CD14-positive monocyte (primary cell): ENCODE data around the gene PRPF18. TPM values are rescaled to one million over a fixed set of nuclear protein-coding genes. Genes with fewer than 3 reads are reported as not detected.

ENCODE experiments used
- DNase-seq, 3 donors: peaks; one replicate each; pipeline ENCODE4 v3.0.0-alpha.2; 2011 to 2022
- H2AFZ ChIP-seq: 2 replicates; pipeline ENCODE4 v1.6.0; 2012; ENCODE audit warnings: mild to moderate bottlenecking, low read depth, low read length, inconsistent platforms; ENCODE audit not compliant: insufficient read depth, poor library complexity, severe bottlenecking
- H3K27ac ChIP-seq, 2 donors: 1 replicate in 1 of 2; 2 replicates in 1 of 2; pipeline ENCODE4 v1.5.1; 2012 to 2013; ENCODE audit warnings: low read length in 2 of 2, control low read depth in 1 of 2, inconsistent platforms in 1 of 2, low read depth in 1 of 2, mild to moderate bottlenecking in 1 of 2
- H3K27me3 ChIP-seq, 2 donors: one replicate each; pipeline versions ENCODE4 v1.6.0 to v1.6.1; 2011 to 2013; ENCODE audit warnings: low read length in 2 of 2; ENCODE audit not compliant: control insufficient read depth in 2 of 2, insufficient read depth in 2 of 2
- H3K36me3 ChIP-seq, 2 donors: replicated peaks in 1 of 2; 1 replicate in 1 of 2; 2 replicates in 1 of 2; pipeline versions ENCODE4 v1.5.1 to v1.6.1; 2012 to 2013; ENCODE audit warnings: low read length in 2 of 2, control low read depth in 1 of 2, inconsistent platforms in 1 of 2, mild to moderate bottlenecking in 1 of 2; ENCODE audit not compliant: insufficient read depth in 2 of 2, control insufficient read depth in 1 of 2
- H3K4me1 ChIP-seq, 2 donors: 1 replicate in 1 of 2; 2 replicates in 1 of 2; pipeline versions ENCODE4 v1.5.1 to v1.6.1; 2012 to 2013; ENCODE audit warnings: low read length in 2 of 2, control low read depth in 1 of 2, inconsistent platforms in 1 of 2, mild to moderate bottlenecking in 1 of 2, moderate library complexity in 1 of 2; ENCODE audit not compliant: insufficient read depth in 2 of 2, control insufficient read depth in 1 of 2
- H3K4me2 ChIP-seq: replicated peaks from 2 replicates; pipeline ENCODE3; 2012; ENCODE audit warnings: low read length, moderate library complexity, mild to moderate bottlenecking; ENCODE audit not compliant: poor library complexity, severe bottlenecking; ENCODE audit errors: extremely low read depth
- H3K4me3 ChIP-seq, 3 experiments: fragments of 200-600 bp in 1 of 3; sonication (generic) in 1 of 3; replicated peaks in 1 of 3; 1 replicate in 2 of 3; 2 replicates in 1 of 3; pipeline ENCODE4 v1.5.1; 2011 to 2013; ENCODE audit warnings: low read length in 3 of 3, mild to moderate bottlenecking in 3 of 3, control low read depth in 2 of 3, low read depth in 2 of 3, inconsistent platforms in 1 of 3, moderate library complexity in 1 of 3
- H3K79me2 ChIP-seq: 2 replicates; pipeline ENCODE4 v1.6.0; 2012; ENCODE audit warnings: mild to moderate bottlenecking, control low read depth, inconsistent platforms, low read length, moderate library complexity; ENCODE audit not compliant: insufficient read depth
- H3K9ac ChIP-seq: 2 replicates; pipeline ENCODE4 v1.6.0; 2017; ENCODE audit warnings: low read length, mild to moderate bottlenecking; ENCODE audit not compliant: insufficient read depth, poor library complexity, severe bottlenecking
- H3K9me3 ChIP-seq, 2 donors: replicated peaks in 1 of 2; 1 replicate in 1 of 2; 2 replicates in 1 of 2; pipeline versions ENCODE4 v1.5.1 to v1.6.1; 2012 to 2013; ENCODE audit warnings: low read length in 2 of 2, control low read depth in 1 of 2; ENCODE audit not compliant: control insufficient read depth in 1 of 2, insufficient read depth in 1 of 2
- H4K20me1 ChIP-seq: 2 replicates; pipeline ENCODE4 v1.6.0; 2012; ENCODE audit warnings: mild to moderate bottlenecking, low read length, control low read depth, moderate library complexity; ENCODE audit not compliant: insufficient read depth
- H3K27ac Mint-ChIP-seq, 7 donors: one replicate each; pipeline ENCODE4 v1.8.0; 2020; ENCODE audit warnings: mild to moderate bottlenecking in 7 of 7, mixed read lengths in 7 of 7, moderate library complexity in 6 of 7, inconsistent platforms in 2 of 7
- H3K27me3 Mint-ChIP-seq, 3 donors: one replicate each; pipeline ENCODE4 v1.8.0; 2021 to 2022; ENCODE audit warnings: low read depth in 3 of 3, mild to moderate bottlenecking in 3 of 3, mixed read lengths in 3 of 3, moderate library complexity in 3 of 3, inconsistent platforms in 1 of 3
- H3K36me3 Mint-ChIP-seq, 2 donors: one replicate each; pipeline ENCODE4 v1.8.0; 2020; ENCODE audit warnings: mixed read lengths in 2 of 2, inconsistent platforms in 1 of 2, mild to moderate bottlenecking in 1 of 2
- H3K4me1 Mint-ChIP-seq: one replicate; pipeline ENCODE4 v1.8.0; 2020; ENCODE audit warnings: mild to moderate bottlenecking, mixed read lengths
- H3K4me3 Mint-ChIP-seq, 2 donors: one replicate each; pipeline ENCODE4 v1.8.0; 2020; ENCODE audit warnings: mild to moderate bottlenecking in 2 of 2, mixed read lengths in 2 of 2, moderate library complexity in 1 of 2
- H3K9me3 Mint-ChIP-seq, 7 donors: one replicate each; pipeline ENCODE4 v1.8.0; 2020 to 2022; ENCODE audit warnings: mixed read lengths in 7 of 7, mild to moderate bottlenecking in 6 of 7, moderate library complexity in 6 of 7, inconsistent platforms in 2 of 7
- CTCF ChIP-seq: fragments of 200-600 bp; IDR thresholded peaks from one replicate; pipeline ENCODE4 v1.8.0; 2022; ENCODE audit warnings: antibody characterized with exemption, mild to moderate bottlenecking
- WGBS: methylation state at CpG from one replicate; pipeline ENCODE4 v1.1.5; 2013; ENCODE audit warnings: missing lambda C conversion rate; ENCODE audit not compliant: insufficient coverage; 5-methylcytosine and 5-hydroxymethylcytosine counted together
- intact Hi-C, 2 donors: fragments of 100-400 bp; cut with micrococcal nuclease; formaldehyde crosslinking; loops; one replicate each; pipeline versions ENCODE4 v1.15.0 to v1.15.1; 2023
- polyA plus RNA-seq, 3 donors: library from polyadenylated mRNA; depleted of rRNA in 1 of 3; unstranded in 2 of 3; stranded (reverse) in 1 of 3; fragments of 300-500 nt in 2 of 3; fragments of >200 nt in 1 of 3; fragmentation: Illumina TruSeq in 2 of 3; gene quantifications; 1 replicate in 2 of 3; 2 replicates in 1 of 3; pipeline ENCODE4 v1.2.3, GENCODE V29; 2012 to 2021

PRPF18 gene
- polyA plus RNA-seq, 3 donors: 13.8 to 31.4 (median 26.8) TPM

DNA sequence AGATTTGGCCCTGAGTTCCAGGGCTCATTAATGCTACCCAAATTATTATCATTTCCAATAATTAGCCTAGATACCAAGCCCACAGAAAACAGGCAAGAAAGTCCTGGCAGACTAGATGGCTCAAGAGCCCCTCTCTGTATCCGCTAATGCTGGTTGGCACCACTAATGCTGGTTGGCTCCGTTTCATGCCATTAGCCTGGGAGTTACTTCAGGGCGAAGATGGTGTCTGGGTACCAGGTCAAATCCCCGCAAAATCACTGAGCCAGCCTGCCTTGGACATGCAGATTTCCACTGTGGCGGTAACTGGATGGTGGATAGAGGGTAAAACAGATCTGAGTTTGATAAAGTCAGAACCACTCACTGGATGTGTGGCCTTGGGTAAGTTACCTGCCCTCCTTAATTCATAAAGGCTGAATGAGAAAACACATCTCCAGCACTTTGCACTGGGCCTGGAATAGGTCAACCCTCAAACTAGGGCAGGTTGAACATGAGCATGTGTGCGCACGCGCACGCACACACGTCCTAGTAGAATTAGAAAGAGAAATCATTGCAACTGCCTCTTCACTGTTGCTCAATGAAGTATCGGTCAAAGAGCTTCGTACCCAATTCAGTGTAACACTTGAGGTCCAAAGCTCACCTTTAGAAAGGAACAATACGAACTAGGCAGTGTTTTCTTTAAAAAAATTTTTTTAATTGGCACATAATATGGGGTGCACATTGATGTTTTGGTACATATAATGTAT is 91.5 kb downstream of the PRPF18 start:
- H3K9me3 Mint-ChIP-seq: no peaks in the 10 kb centered on the region
- Histone ChIP-seq H3K27me3 (no peaks in the 10 kb centered on the region), H3K9ac (no peak overlapping the region), H3K4me3 (no peak overlapping the region), H3K9me3 (no peaks in the 10 kb centered on the region), H3K27ac (no peak overlapping the region), H3K79me2 (no peaks in the 10 kb centered on the region), H3K4me2 (no peak overlapping the region), H3K4me1 (no peaks in the 10 kb centered on the region), H2AFZ (no peak overlapping the region), H4K20me1 (no peaks in the 10 kb centered on the region), H3K36me3 (no peaks in the 10 kb centered on the region)
- no peak for TF ChIP-seq CTCF
- peaks cover 0 to 5% (median 3%) of the 10 kb centered on the region in 3 donors for H3K27me3 Mint-ChIP-seq
- no peak overlapping the region for H3K4me3 Mint-ChIP-seq
- H3K27ac Mint-ChIP-seq: no peak overlapping the region
- intact Hi-C loops: no loop called here
- DNase-seq: no peak
- peaks cover 8% of the 10 kb centered on the region for H3K4me1 Mint-ChIP-seq
- H3K36me3 Mint-ChIP-seq: no peaks in the 10 kb centered on the region
- 96% methylated on average over 9 of the region's 13 CpGs for WGBS

Other genes with a start within 250 kb of the PRPF18 start
- 10 to 100 TPM; 11.9 to 16.3 (median 15.1) TPM for gene SEPHS1, start 238.7 kb upstream of the PRPF18 start, polyA plus RNA-seq
- under 1 TPM in 1 of 3 donors, not detected in 2; 0.65 TPM for gene BEND7, start 58.0 kb upstream of the PRPF18 start, polyA plus RNA-seq